NT2/D1 (cell line): ENCODE measurements around the gene BTC.

Experiments used
- DNase-seq: peaks from one replicate; pipeline ENCODE4 v3.0.0-alpha.2; 2011; ENCODE audit warnings: low read depth, low spot score
- H3K27me3 ChIP-seq: 2 replicates; pipeline ENCODE4 v1.6.0; 2011; ENCODE audit warnings: mild to moderate bottlenecking; ENCODE audit not compliant: insufficient read length, insufficient read depth
- H3K36me3 ChIP-seq: 2 replicates; pipeline ENCODE4 v1.6.1; 2011; ENCODE audit warnings: mild to moderate bottlenecking, low read length, mixed read lengths; ENCODE audit not compliant: insufficient read depth, insufficient read length
- H3K4me1 ChIP-seq: 2 replicates; pipeline ENCODE4 v1.5.1; 2011; ENCODE audit not compliant: insufficient read depth, insufficient read length
- H3K4me3 ChIP-seq: 2 replicates; pipeline ENCODE4 v1.5.1; 2011; ENCODE audit warnings: low read depth; ENCODE audit not compliant: insufficient read length
- H3K9ac ChIP-seq: 2 replicates; pipeline ENCODE4 v1.6.0; 2011; ENCODE audit warnings: low read depth; ENCODE audit not compliant: insufficient read length
- H3K9me3 ChIP-seq: 2 replicates; pipeline ENCODE4 v1.5.1; 2011; ENCODE audit warnings: mild to moderate bottlenecking, low read length; ENCODE audit not compliant: insufficient read depth
- SUZ12 ChIP-seq: IDR thresholded peaks from 2 replicates; pipeline ENCODE4 v1.6.1; 2011; ENCODE audit not compliant: insufficient read length, insufficient read depth; ENCODE audit errors: extremely low read depth
- YY1 ChIP-seq: IDR thresholded peaks from 2 replicates; pipeline ENCODE4 v1.6.1; 2011; ENCODE audit not compliant: insufficient read length, insufficient read depth
- ZNF274 ChIP-seq: IDR thresholded peaks from 2 replicates; pipeline ENCODE4 v1.6.1; 2011; ENCODE audit warnings: mild to moderate bottlenecking, low read depth, low read length

BTC gene

DNA sequence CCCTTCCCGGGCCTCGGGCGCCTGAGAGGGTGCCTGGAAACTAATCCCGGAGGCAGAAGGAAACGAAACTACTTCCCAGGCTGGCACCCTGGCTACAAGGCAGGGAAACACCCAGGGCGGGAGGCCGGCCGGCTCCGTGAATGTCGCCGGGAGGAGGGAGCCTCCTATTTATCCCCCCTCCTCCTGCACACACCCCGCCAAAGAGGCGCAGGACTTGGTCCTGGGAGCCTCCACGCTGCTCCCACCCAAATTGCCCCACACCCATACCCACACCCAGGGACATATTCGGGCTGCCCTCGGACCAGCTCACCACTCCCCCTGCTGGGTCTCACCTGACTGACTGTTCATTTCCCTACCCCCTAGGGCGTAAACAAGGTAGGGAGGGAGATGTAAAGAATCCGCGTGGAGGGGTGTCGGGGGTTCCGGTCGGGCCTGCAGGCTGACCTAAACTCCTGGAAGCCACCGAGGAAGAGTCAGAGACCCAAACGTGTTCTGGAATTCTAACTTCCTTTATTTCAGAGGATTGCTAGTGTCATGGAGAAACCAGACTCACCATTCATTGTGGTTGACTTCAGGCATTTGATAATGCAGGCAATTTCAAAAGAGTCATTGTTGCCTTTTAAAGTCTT, at the start of gene BTC:
Gene BTC, minus strand, starts transcription at position 142 of the 629 bp plus-strand sequence. CDS start 198 bp downstream, outside the sequence.
- no peaks in the 10 kb centered on the region for H3K9me3 ChIP-seq
- DNase-seq, result no peak
- peaks cover 11% of the 10 kb centered on the region for H3K27me3 ChIP-seq
- no peaks in the 10 kb centered on the region for H3K4me1 ChIP-seq
- H3K4me3 ChIP-seq, result peak within 1 kb of the TSS; percentile 43
- no peaks in the 10 kb centered on the region for H3K36me3 ChIP-seq
- no peak for TF ChIP-seq YY1
- TF ChIP-seq SUZ12, result no peak
- TF ChIP-seq ZNF274, result no peak
- peak within 1 kb of the TSS; percentile 50 for H3K9ac ChIP-seq

DNA sequence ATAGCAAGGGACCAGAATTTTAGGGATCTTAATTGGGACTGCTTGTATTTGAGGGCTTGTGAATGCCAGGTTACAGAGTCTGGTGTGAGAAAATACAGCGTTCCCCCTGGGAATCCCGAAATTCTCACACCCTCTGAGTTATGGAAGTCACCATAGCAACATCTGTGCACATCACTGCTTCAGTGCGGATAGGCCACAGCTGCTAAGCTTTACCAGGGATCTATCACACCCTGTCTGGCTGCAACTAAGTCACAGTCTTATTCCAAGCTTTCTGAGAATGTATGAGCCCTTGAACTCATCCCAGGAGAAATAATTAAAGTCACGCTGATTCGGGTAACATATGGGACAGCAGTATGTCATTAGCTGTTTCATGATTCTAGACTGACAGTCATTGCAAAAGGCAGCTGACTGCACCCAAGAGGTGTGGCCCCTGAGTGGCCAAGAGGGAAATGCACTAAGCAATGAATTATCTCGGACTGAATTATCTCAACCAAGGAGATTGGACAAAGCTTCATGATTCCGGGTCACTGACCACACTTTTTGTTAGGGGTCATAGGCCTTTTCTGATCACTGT, 46.7 kb upstream of the BTC start:
- Histone ChIP-seq H3K27me3 (no peaks in the 10 kb centered on the region), H3K4me3 (no peak overlapping the region), H3K4me1 (no peaks in the 10 kb centered on the region), H3K9ac (no peak overlapping the region), H3K36me3 (no peaks in the 10 kb centered on the region), H3K9me3 (no peaks in the 10 kb centered on the region)
- no peak for TF ChIP-seq ZNF274
- no peak for DNase-seq

DNA sequence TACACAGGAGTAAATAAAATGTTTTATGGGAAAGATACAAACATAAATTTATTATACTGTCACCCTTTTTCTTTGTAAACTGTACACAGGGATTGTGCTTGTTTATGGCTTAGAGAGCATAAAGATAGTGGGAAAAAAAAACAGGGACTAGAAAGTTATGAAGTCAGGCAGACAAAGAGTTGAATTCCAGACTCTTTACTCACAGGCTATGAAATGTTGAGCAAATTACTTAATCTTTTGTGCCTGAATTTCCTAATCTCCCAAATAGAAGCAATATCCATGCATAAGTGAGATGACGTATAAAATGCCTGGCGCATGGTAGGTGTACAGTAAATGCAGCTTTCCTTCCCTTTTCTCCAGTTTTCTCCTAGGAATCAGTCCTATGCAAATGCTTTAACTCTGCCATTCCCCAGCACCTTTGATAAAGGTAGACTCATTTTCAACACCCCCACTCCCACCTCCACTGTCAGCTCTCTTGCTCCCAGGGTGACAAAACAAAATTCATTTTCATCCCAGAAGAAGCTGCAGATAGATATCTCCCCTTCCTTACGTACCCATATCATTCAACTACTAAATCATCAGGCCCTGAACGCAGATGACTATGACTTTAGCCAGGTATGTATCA, 44.5 kb upstream of the BTC start:
- H3K4me3 ChIP-seq, result no peak overlapping the region
- TF ChIP-seq SUZ12 (no peak), YY1 (no peak), ZNF274 (no peak)
- no peaks in the 10 kb centered on the region for H3K27me3 ChIP-seq
- H3K36me3 ChIP-seq, result no peaks in the 10 kb centered on the region
- H3K9ac ChIP-seq, result no peak overlapping the region
- no peak for DNase-seq
- H3K9me3 ChIP-seq, result no peaks in the 10 kb centered on the region
- no peaks in the 10 kb centered on the region for H3K4me1 ChIP-seq

DNA sequence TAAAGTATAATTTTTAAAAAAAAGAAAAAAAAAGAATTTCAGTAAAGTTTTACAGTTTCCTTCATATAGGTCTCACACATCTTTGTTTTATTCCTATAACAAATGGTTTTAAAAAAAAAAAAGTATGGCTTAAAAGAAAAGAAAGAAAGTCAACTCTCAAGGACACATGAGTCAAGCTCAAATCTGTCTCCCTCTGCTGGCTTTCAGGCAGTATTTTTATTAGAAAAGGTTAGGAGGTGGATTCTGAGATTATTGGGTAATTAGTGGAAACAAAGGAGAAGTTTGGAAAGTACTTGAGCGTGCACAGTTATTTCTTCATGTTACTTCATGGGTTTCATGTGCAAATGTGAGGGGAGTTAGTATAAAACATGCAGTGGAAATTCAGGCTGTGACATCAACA, 36.6 kb upstream of the BTC start:
- TF ChIP-seq SUZ12, result no peak
- TF ChIP-seq YY1, result no peak
- TF ChIP-seq ZNF274, result no peak

GRCh38 chr4:74823194-74823593, 28.9 kb upstream of the BTC start:
- DNase-seq, result no peak
- no peaks in the 10 kb centered on the region for H3K4me1 ChIP-seq
- H3K27me3 ChIP-seq, result no peaks in the 10 kb centered on the region
- H3K9me3 ChIP-seq, result no peaks in the 10 kb centered on the region
- H3K4me3 ChIP-seq, result no peak overlapping the region
- H3K36me3 ChIP-seq, result no peaks in the 10 kb centered on the region
- no peak overlapping the region for H3K9ac ChIP-seq
- TF ChIP-seq ZNF274 (no peak), YY1 (no peak), SUZ12 (no peak)

More for the DNA sequence above, 36.6 kb upstream of the BTC start:
- Histone ChIP-seq H3K9ac (no peak overlapping the region), H3K4me1 (no peaks in the 10 kb centered on the region), H3K36me3 (no peaks in the 10 kb centered on the region), H3K4me3 (no peak overlapping the region), H3K9me3 (no peaks in the 10 kb centered on the region), H3K27me3 (no peaks in the 10 kb centered on the region)
- no peak for DNase-seq

GRCh38 chr4:74822603-74823002, 28.3 kb upstream of the BTC start:
- H3K27me3 ChIP-seq, result no peaks in the 10 kb centered on the region
- H3K9ac ChIP-seq, result no peak overlapping the region
- DNase-seq, result no peak
- no peaks in the 10 kb centered on the region for H3K4me1 ChIP-seq
- no peaks in the 10 kb centered on the region for H3K9me3 ChIP-seq
- TF ChIP-seq ZNF274 (no peak), YY1 (no peak)
- no peak overlapping the region for H3K4me3 ChIP-seq
- no peaks in the 10 kb centered on the region for H3K36me3 ChIP-seq

- no peaks in the 10 kb centered on the region for H3K36me3 ChIP-seq
- H3K9me3 ChIP-seq, result no peaks in the 10 kb centered on the region
- no peaks in the 10 kb centered on the region for H3K4me1 ChIP-seq
- H3K4me3 ChIP-seq, result no peak overlapping the region
- no peak overlapping the region for H3K9ac ChIP-seq
- TF ChIP-seq ZNF274, result no peak
- no peak for TF ChIP-seq SUZ12
- TF ChIP-seq YY1, result no peak
- no peaks in the 10 kb centered on the region for H3K27me3 ChIP-seq
- DNase-seq, result no peak
Measured at GRCh38 chr4:74821541-74821940, 27.2 kb upstream of the BTC start.
